ENCODE data around the gene KRT9. TPM values are rescaled to one million over a fixed set of nuclear protein-coding genes. Genes with fewer than 3 reads are reported as not detected.
"Not testable (repeated sequence)": the region's sequence is repeated elsewhere in the genome, so short reads cannot be mapped to it uniquely, and the experiment has no call there.

The KRT9 gene
- total RNA-seq, 1 experiment from 2014 or later: 0.15 TPM

- H3K36me3 ChIP-seq (ENCODE audit: control insufficient read depth in 1 of 2, insufficient read depth in 2 of 2, low read length in 2 of 2); H3K4me2 ChIP-seq (ENCODE audit: low read length); BruUV-seq (replicated peaks); H3K9me2 ChIP-seq (ENCODE audit: insufficient read depth); H4K20me1 ChIP-seq (ENCODE audit: insufficient read depth); H3K9ac ChIP-seq (ENCODE audit: low read length); H3K27me3 ChIP-seq (ENCODE audit: insufficient read depth, low read length); DNase-seq (ENCODE audit: low read depth, low spot score); H3K9me3 ChIP-seq (ENCODE audit: control insufficient read depth in 1 of 2, insufficient read depth in 1 of 2, low read depth in 1 of 2, low read length in 2 of 2); RAD21 ChIA-PET (ENCODE audit: low non-redundant PET in 1 of 2, low total read pairs in 2 of 2, uncharacterized antibody in 2 of 2, unreplicated experiment in 2 of 2); POLR2A ChIA-PET; H3K79me2 ChIP-seq (ENCODE audit: insufficient read depth, low read length); H3K27ac ChIP-seq (ENCODE audit: low read depth, low read length); ATAC-seq; intact Hi-C loops (cut with micrococcal nuclease); H3K4me3 ChIP-seq (replicated peaks in 1 of 2; ENCODE audit: low read depth in 1 of 2, low read length in 2 of 2); H2AFZ ChIP-seq (ENCODE audit: low read depth, low read length, poor library complexity, severe bottlenecking): not testable (repeated sequence)
- CTCF ChIA-PET: interaction anchor here (2.2 kb wide), 1 partner anchor 38 kb away, joined by 6 read pairs; no protein-coding TSS in a partner anchor
- H3K4me1 ChIP-seq (ENCODE audit: control insufficient read depth in 1 of 2, insufficient read depth in 2 of 2, low read length in 2 of 2): peaks cover 2 to 14% of the 10 kb centered on the region in 2 experiments; a peak in 2 of 4 replicates
Observed at GRCh38 chr17:41610061-41610517, 38.2 kb upstream of the KRT9 start.

- CTCF ChIA-PET; intact Hi-C loops (cut with micrococcal nuclease); H3K36me3 ChIP-seq (ENCODE audit: control insufficient read depth in 1 of 2, insufficient read depth in 2 of 2, low read length in 2 of 2); H3K4me3 ChIP-seq (replicated peaks in 1 of 2; ENCODE audit: low read depth in 1 of 2, low read length in 2 of 2); H3K27me3 ChIP-seq (ENCODE audit: insufficient read depth, low read length); BruUV-seq (replicated peaks); H3K4me2 ChIP-seq (ENCODE audit: low read length); H3K9me3 ChIP-seq (ENCODE audit: control insufficient read depth in 1 of 2, insufficient read depth in 1 of 2, low read depth in 1 of 2, low read length in 2 of 2); H3K9ac ChIP-seq (ENCODE audit: low read length); H3K4me1 ChIP-seq (ENCODE audit: control insufficient read depth in 1 of 2, insufficient read depth in 2 of 2, low read length in 2 of 2); H3K9me2 ChIP-seq (ENCODE audit: insufficient read depth); H3K79me2 ChIP-seq (ENCODE audit: insufficient read depth, low read length); H2AFZ ChIP-seq (ENCODE audit: low read depth, low read length, poor library complexity, severe bottlenecking); DNase-seq (ENCODE audit: low read depth, low spot score); H3K27ac ChIP-seq (ENCODE audit: low read depth, low read length); RAD21 ChIA-PET (ENCODE audit: low non-redundant PET in 1 of 2, low total read pairs in 2 of 2, uncharacterized antibody in 2 of 2, unreplicated experiment in 2 of 2); ATAC-seq; POLR2A ChIA-PET; H4K20me1 ChIP-seq (ENCODE audit: insufficient read depth): not testable (repeated sequence)
Observed at GRCh38 chr17:41606930-41607329, 35.1 kb upstream of the KRT9 start.

DNA sequence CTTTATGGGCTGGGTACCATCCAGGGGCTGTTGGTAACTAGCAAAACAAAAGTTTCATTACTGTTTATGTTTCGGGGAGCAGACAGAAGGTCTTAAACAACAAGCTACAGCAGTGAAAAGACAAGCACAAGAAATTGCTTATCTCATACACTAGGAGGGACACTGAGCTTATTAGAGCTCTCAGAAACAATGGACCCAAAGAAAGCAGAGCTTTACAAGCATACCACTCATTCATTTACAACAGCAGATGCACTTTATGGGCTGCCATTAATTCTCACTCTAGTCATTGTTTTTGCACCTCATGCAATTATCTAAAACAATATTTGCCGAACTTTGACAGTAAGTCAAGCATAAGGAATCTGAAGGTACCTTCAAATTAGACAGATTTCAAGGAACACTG, 30.7 kb upstream of the KRT9 start:
- H3K9ac ChIP-seq (ENCODE audit: low read length): no peak overlapping the region
- H2AFZ ChIP-seq (ENCODE audit: low read depth, low read length, poor library complexity, severe bottlenecking): no peak overlapping the region
- ATAC-seq: no peak
- intact Hi-C loops (cut with micrococcal nuclease): no loop called here
- no peak for DNase-seq (ENCODE audit: low read depth, low spot score)
- BruUV-seq (replicated peaks): no TSS peak
- no peaks in the 10 kb centered on the region; a peak in 1 of 4 replicates for H3K9me3 ChIP-seq (ENCODE audit: control insufficient read depth in 1 of 2, insufficient read depth in 1 of 2, low read depth in 1 of 2, low read length in 2 of 2)
- no peaks in the 10 kb centered on the region for H3K36me3 ChIP-seq (ENCODE audit: control insufficient read depth in 1 of 2, insufficient read depth in 2 of 2, low read length in 2 of 2)
- ChIA-PET CTCF (interaction anchor here (1.5 kb wide), 1 partner anchor 10 kb away, joined by 4 read pairs; no protein-coding TSS in a partner anchor), RAD21 (ENCODE audit: low non-redundant PET in 1 of 2, low total read pairs in 2 of 2, uncharacterized antibody in 2 of 2, unreplicated experiment in 2 of 2) (no interaction called here), POLR2A (interaction anchor here (0.5 kb wide), 1 partner anchor 41 kb away, joined by 3 read pairs; no protein-coding TSS in a partner anchor)
- H3K9me2 ChIP-seq (ENCODE audit: insufficient read depth): no peaks in the 10 kb centered on the region
- no peaks in the 10 kb centered on the region for H3K4me1 ChIP-seq (ENCODE audit: control insufficient read depth in 1 of 2, insufficient read depth in 2 of 2, low read length in 2 of 2)
- H3K79me2 ChIP-seq (ENCODE audit: insufficient read depth, low read length): no peaks in the 10 kb centered on the region
- H4K20me1 ChIP-seq (ENCODE audit: insufficient read depth): no peaks in the 10 kb centered on the region
- no peak for TF ChIP-seq POLR2AphosphoS5 (IDR thresholded peaks at IDR 0.05; ENCODE audit: low read depth, low read length)
- no peak for TF ChIP-seq ELF1 (IDR thresholded peaks at IDR 0.05; ENCODE audit: borderline replicate concordance, low read depth)
- no peak for TF ChIP-seq JUND (IDR thresholded peaks at IDR 0.05)
- no peak for TF ChIP-seq CEBPB (IDR thresholded peaks at IDR 0.05; ENCODE audit: low read depth)
- TF ChIP-seq CBX3 (IDR thresholded peaks at IDR 0.05; ENCODE audit: low read depth): no peak
- no peak for TF ChIP-seq YY1 (IDR thresholded peaks at IDR 0.05; ENCODE audit: extremely low read depth, insufficient replicate concordance, low read depth, low read length)
- no peak for TF ChIP-seq FOSL1 (IDR thresholded peaks at IDR 0.05; ENCODE audit: low read depth)
- no peak overlapping the region for H3K4me3 ChIP-seq (replicated peaks in 1 of 2; ENCODE audit: low read depth in 1 of 2, low read length in 2 of 2)
- no peaks in the 10 kb centered on the region for H3K27me3 ChIP-seq (ENCODE audit: insufficient read depth, low read length)
- H3K4me2 ChIP-seq (ENCODE audit: low read length): no peak overlapping the region
- H3K27ac ChIP-seq (ENCODE audit: low read depth, low read length): no peak overlapping the region
